H9 (cell line): Measurements from ENCODE around the gene HOXD8. TPM values are rescaled to one million over a fixed set of nuclear protein-coding genes. Genes with fewer than 3 reads are reported as not detected.

Experiments
- DNase-seq: peaks from one replicate; pipeline ENCODE4 v3.0.0-alpha.2; 2017
- H2AFZ ChIP-seq: one replicate; pipeline ENCODE4 v1.6.1; 2013; ENCODE audit warnings: mild to moderate bottlenecking, low read length, control low read depth, moderate library complexity
- H2AK5ac ChIP-seq: 2 replicates; pipeline ENCODE4 v1.6.1; 2013; ENCODE audit warnings: low read length, control low read depth, mixed read lengths; ENCODE audit not compliant: insufficient read length
- H2BK120ac ChIP-seq: one replicate; pipeline ENCODE4 v1.6.1; 2013; ENCODE audit warnings: low read depth, mild to moderate bottlenecking, low read length, control low read depth, inconsistent platforms; ENCODE audit not compliant: poor library complexity, severe bottlenecking
- H2BK12ac ChIP-seq: 2 replicates; pipeline ENCODE4 v1.6.1; 2013; ENCODE audit warnings: low read length, control low read depth, mixed read lengths, low read depth; ENCODE audit not compliant: insufficient read length
- H2BK15ac ChIP-seq: 2 replicates; pipeline ENCODE4 v1.6.1; 2013; ENCODE audit warnings: low read depth, low read length, control low read depth
- H2BK20ac ChIP-seq: one replicate; pipeline ENCODE4 v1.6.1; 2013; ENCODE audit warnings: low read depth, mild to moderate bottlenecking, low read length, control low read depth, inconsistent platforms; ENCODE audit not compliant: poor library complexity, severe bottlenecking
- H2BK5ac ChIP-seq: 2 replicates; pipeline ENCODE4 v1.6.1; 2013; ENCODE audit warnings: low read length, control low read depth, mixed read lengths; ENCODE audit not compliant: insufficient read length
- H3K14ac ChIP-seq: 2 replicates; pipeline ENCODE4 v1.6.1; 2013; ENCODE audit warnings: low read length, control low read depth; ENCODE audit not compliant: insufficient read depth
- H3K18ac ChIP-seq: 2 replicates; pipeline ENCODE4 v1.6.1; 2013; ENCODE audit warnings: low read depth, mild to moderate bottlenecking, mixed read lengths, low read length, control low read depth; ENCODE audit not compliant: insufficient read length
- H3K23ac ChIP-seq: 2 replicates; pipeline ENCODE4 v1.6.1; 2013; ENCODE audit warnings: low read length, control low read depth, mixed read lengths, low read depth; ENCODE audit not compliant: insufficient read length
- H3K23me2 ChIP-seq: 2 replicates; pipeline ENCODE4 v1.6.1; 2013; ENCODE audit warnings: low read depth, mild to moderate bottlenecking, mixed read lengths, low read length, control low read depth; ENCODE audit not compliant: insufficient read length, poor library complexity, severe bottlenecking
- H3K27ac ChIP-seq: 2 replicates; pipeline ENCODE4 v1.5.1; 2013; ENCODE audit warnings: low read length, control low read depth, mixed read lengths, low read depth; ENCODE audit not compliant: insufficient read length
- H3K27me3 ChIP-seq: 2 replicates; pipeline ENCODE4 v1.6.1; 2013; ENCODE audit warnings: low read length, control low read depth, inconsistent platforms; ENCODE audit not compliant: insufficient read depth
- H3K4ac ChIP-seq: 2 replicates; pipeline ENCODE4 v1.6.1; 2013; ENCODE audit warnings: low read depth, mild to moderate bottlenecking, control low read depth, inconsistent platforms, low read length, moderate library complexity
- H3K4me1 ChIP-seq: 2 replicates; pipeline ENCODE4 v1.6.1; 2013; ENCODE audit warnings: low read length, control low read depth, inconsistent platforms; ENCODE audit not compliant: insufficient read depth
- H3K4me2 ChIP-seq: 2 replicates; pipeline ENCODE4 v1.6.1; 2013; ENCODE audit warnings: low read length, control low read depth, mixed read lengths; ENCODE audit not compliant: insufficient read length, insufficient read depth
- H3K56ac ChIP-seq: 2 replicates; pipeline ENCODE4 v1.6.1; 2013; ENCODE audit warnings: low read depth, mild to moderate bottlenecking, mixed read lengths, low read length, control low read depth; ENCODE audit not compliant: insufficient read length
- H3K79me1 ChIP-seq: 2 replicates; pipeline ENCODE4 v1.6.1; 2013; ENCODE audit warnings: low read depth, mild to moderate bottlenecking, moderate library complexity, low read length, control low read depth, inconsistent platforms; ENCODE audit not compliant: insufficient read depth, poor library complexity, severe bottlenecking
- H3K79me2 ChIP-seq: 2 replicates; pipeline ENCODE4 v1.6.1; 2013; ENCODE audit warnings: low read length, control low read depth, inconsistent platforms; ENCODE audit not compliant: insufficient read depth
- H3K9ac ChIP-seq: 2 replicates; pipeline ENCODE4 v1.6.1; 2013; ENCODE audit warnings: low read length, control low read depth, mixed read lengths; ENCODE audit not compliant: insufficient read length; ENCODE audit errors: extremely low read depth
- H3K9me3 ChIP-seq: one replicate; pipeline ENCODE4 v1.6.1; 2013; ENCODE audit warnings: low read depth, low read length, inconsistent platforms; ENCODE audit not compliant: control insufficient read depth
- H3T11ph ChIP-seq: one replicate; pipeline ENCODE4 v1.6.1; 2013; ENCODE audit warnings: mild to moderate bottlenecking, low read length, control low read depth, inconsistent platforms
- H4K20me1 ChIP-seq: one replicate; pipeline ENCODE4 v1.6.1; 2013; ENCODE audit not compliant: control insufficient read depth, insufficient read length, insufficient read depth
- H4K5ac ChIP-seq: 2 replicates; pipeline ENCODE4 v1.6.1; 2013; ENCODE audit warnings: low read depth, mild to moderate bottlenecking, mixed read lengths, low read length, control low read depth; ENCODE audit not compliant: insufficient read length
- H4K8ac ChIP-seq: replicated peaks from 2 replicates; pipeline ENCODE4 v1.6.1; 2013; ENCODE audit warnings: low read length, control low read depth, mixed read lengths, low read depth; ENCODE audit not compliant: insufficient read length
- H4K91ac ChIP-seq: 2 replicates; pipeline ENCODE4 v1.6.1; 2013; ENCODE audit warnings: low read depth, mild to moderate bottlenecking, moderate library complexity, mixed read lengths, low read length, control low read depth; ENCODE audit not compliant: insufficient read length
- H3K27ac Mint-ChIP-seq, 3 experiments: 2 replicates in 2 of 3; 3 replicates in 1 of 3; pipeline ENCODE4 v1.8.0; 2020 to 2021; ENCODE audit warnings: mixed read lengths in 3 of 3, mild to moderate bottlenecking in 1 of 3, moderate library complexity in 1 of 3
- H3K27me3 Mint-ChIP-seq: 2 replicates; pipeline ENCODE4 v1.8.0; 2021; ENCODE audit warnings: low read depth, mild to moderate bottlenecking, moderate library complexity, mixed read lengths
- H3K36me3 Mint-ChIP-seq, 3 experiments: 2 replicates in 2 of 3; 3 replicates in 1 of 3; pipeline ENCODE4 v1.8.0; 2020 to 2021; ENCODE audit warnings: low read depth in 3 of 3, mixed read lengths in 3 of 3; ENCODE audit not compliant: insufficient read depth in 1 of 3
- H3K4me1 Mint-ChIP-seq, 2 experiments: 2 replicates each; pipeline ENCODE4 v1.8.0; 2020; ENCODE audit warnings: mixed read lengths in 2 of 2
- H3K4me3 Mint-ChIP-seq, 2 experiments: 2 replicates in 1 of 2; 3 replicates in 1 of 2; pipeline ENCODE4 v1.8.0; 2020 to 2021; ENCODE audit warnings: mild to moderate bottlenecking in 2 of 2, mixed read lengths in 2 of 2, moderate library complexity in 1 of 2
- H3K9me3 Mint-ChIP-seq, 2 experiments: 2 replicates in 1 of 2; 3 replicates in 1 of 2; pipeline ENCODE4 v1.8.0; 2020; ENCODE audit warnings: mild to moderate bottlenecking in 2 of 2, mixed read lengths in 2 of 2, moderate library complexity in 1 of 2
- WGBS: extraction: QIAGEN DNeasy Blood & Tissue Kit; methylation state at CpG from one replicate; pipeline ENCODE4 v1.1.7; 2013; ENCODE audit warnings: missing lambda C conversion rate, low lambda C conversion rate, mixed read lengths; ENCODE audit not compliant: insufficient read length; ENCODE audit errors: extremely low coverage; 5-methylcytosine and 5-hydroxymethylcytosine counted together
- total RNA-seq: library from RNA; stranded (reverse); gene quantifications from 2 replicates; pipeline ENCODE4 v1.2.1, GENCODE V29; 2021
- TF ChIP-seq, protein P1 (sequence below): fragments of 200-600 bp; sonication (generic); conservative IDR thresholded peaks from 3 replicates; pipeline ENCODE4 v1.8.0; 2021; ENCODE audit warnings: antibody characterized with exemption, mild to moderate bottlenecking

Gene HOXD8
- total RNA-seq, 1 experiment from 2014 or later: not detected

DNA sequence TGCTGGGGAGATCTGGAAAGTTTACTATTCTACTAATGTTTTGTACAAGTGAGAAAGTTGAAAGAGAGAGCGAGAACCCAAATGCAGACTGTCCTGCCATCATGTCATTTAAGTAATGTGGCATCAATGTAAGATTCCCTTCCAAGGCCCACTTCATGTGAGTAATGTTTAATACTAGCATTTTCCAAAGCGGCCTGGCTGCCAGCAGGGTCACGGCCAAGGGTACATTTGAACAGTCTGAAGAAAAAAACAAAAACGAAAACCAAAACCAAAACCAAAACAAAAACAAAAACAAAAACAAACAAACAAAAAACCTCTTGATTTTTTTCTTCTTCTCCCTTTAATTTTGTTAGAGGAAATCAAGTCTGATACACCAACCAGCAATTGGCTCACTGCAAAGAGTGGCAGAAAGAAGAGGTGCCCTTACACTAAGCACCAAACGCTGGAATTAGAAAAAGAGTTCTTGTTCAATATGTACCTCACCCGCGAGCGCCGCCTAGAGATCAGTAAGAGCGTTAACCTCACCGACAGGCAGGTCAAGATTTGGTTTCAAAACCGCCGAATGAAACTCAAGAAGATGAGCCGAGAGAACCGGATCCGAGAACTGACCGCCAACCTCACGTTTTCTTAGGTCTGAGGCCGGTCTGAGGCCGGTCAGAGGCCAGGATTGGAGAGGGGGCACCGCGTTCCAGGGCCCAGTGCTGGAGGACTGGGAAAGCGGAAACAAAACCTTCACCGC lies 10.7 kb upstream of the HOXD8 start:
- Histone ChIP-seq H3K9ac (no peak overlapping the region), H4K20me1 (peaks cover 4% of the 10 kb centered on the region), H4K8ac (no peak overlapping the region), H3T11ph (no peak overlapping the region), H2AK5ac (no peak overlapping the region), H2BK120ac (no peak overlapping the region), H3K23ac (no peak overlapping the region), H2AFZ (no peak overlapping the region), H3K9me3 (no peaks in the 10 kb centered on the region), H2BK15ac (no peak overlapping the region), H3K79me2 (no peaks in the 10 kb centered on the region), H3K4me2 (no peak overlapping the region), H3K18ac (no peak overlapping the region), H3K14ac (no peak overlapping the region), H2BK20ac (no peak overlapping the region), H3K79me1 (no peaks in the 10 kb centered on the region), H2BK12ac (no peak overlapping the region), H3K4ac (no peak overlapping the region), H3K27ac (no peak overlapping the region), H2BK5ac (no peak overlapping the region), H4K91ac (no peak overlapping the region), H4K5ac (no peak overlapping the region), H3K4me1 (no peaks in the 10 kb centered on the region), H3K23me2 (peaks cover 2% of the 10 kb centered on the region), H3K56ac (no peak overlapping the region), H3K27me3 (peaks cover 98% of the 10 kb centered on the region)
- no peak overlapping the region; a peak in 1 of 5 replicates for H3K4me3 Mint-ChIP-seq
- H3K4me1 Mint-ChIP-seq: peaks cover 0 to 15% of the 10 kb centered on the region in 2 experiments; a peak in 2 of 4 replicates
- peaks cover 0 to 3% (median 0%) of the 10 kb centered on the region in 3 experiments; a peak in 3 of 7 replicates for H3K36me3 Mint-ChIP-seq
- peaks cover 99% of the 10 kb centered on the region for H3K27me3 Mint-ChIP-seq
- no peak overlapping the region for H3K27ac Mint-ChIP-seq
- TF ChIP-seq, protein P1, sequence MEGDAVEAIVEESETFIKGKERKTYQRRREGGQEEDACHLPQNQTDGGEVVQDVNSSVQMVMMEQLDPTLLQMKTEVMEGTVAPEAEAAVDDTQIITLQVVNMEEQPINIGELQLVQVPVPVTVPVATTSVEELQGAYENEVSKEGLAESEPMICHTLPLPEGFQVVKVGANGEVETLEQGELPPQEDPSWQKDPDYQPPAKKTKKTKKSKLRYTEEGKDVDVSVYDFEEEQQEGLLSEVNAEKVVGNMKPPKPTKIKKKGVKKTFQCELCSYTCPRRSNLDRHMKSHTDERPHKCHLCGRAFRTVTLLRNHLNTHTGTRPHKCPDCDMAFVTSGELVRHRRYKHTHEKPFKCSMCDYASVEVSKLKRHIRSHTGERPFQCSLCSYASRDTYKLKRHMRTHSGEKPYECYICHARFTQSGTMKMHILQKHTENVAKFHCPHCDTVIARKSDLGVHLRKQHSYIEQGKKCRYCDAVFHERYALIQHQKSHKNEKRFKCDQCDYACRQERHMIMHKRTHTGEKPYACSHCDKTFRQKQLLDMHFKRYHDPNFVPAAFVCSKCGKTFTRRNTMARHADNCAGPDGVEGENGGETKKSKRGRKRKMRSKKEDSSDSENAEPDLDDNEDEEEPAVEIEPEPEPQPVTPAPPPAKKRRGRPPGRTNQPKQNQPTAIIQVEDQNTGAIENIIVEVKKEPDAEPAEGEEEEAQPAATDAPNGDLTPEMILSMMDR: peak; percentile 76
- H3K9me3 Mint-ChIP-seq: peaks cover 10 to 20% of the 10 kb centered on the region in 2 experiments
- no CpG with 5 or more reads among the region's 24 CpGs for WGBS
- DNase-seq: peak; percentile 71
